ENCODE measurements around the gene GLP2R. TPM values are rescaled to one million over a fixed set of nuclear protein-coding genes. Genes with fewer than 3 reads are reported as not detected.

The GLP2R gene
- total RNA-seq, 1 experiment from 2014 or later = not detected

DNA sequence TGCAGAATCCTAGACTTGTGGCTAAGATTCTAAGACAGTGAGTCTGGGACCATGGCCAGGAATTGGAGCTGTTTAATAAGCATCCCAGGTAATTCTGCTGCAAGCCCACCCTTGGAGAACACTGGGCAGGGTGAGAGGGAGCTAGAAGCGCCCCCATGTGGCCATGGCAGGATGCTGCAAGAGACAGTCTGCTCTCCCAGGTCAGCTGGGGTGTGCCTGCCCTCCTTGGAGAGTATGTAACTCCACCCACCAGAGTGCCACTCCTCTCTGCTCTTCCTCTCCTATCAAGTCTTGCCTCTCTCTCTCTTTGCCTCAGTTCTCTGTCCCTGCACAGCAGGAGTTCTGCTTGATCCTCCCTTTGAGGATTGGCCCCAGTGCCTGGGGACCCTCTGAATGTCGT lies 64.4 kb downstream of the GLP2R start:
- peak; percentile 51 for DNase-seq (ENCODE audit: low spot score)
- BruUV-seq (replicated peaks) = no TSS peak

DNA sequence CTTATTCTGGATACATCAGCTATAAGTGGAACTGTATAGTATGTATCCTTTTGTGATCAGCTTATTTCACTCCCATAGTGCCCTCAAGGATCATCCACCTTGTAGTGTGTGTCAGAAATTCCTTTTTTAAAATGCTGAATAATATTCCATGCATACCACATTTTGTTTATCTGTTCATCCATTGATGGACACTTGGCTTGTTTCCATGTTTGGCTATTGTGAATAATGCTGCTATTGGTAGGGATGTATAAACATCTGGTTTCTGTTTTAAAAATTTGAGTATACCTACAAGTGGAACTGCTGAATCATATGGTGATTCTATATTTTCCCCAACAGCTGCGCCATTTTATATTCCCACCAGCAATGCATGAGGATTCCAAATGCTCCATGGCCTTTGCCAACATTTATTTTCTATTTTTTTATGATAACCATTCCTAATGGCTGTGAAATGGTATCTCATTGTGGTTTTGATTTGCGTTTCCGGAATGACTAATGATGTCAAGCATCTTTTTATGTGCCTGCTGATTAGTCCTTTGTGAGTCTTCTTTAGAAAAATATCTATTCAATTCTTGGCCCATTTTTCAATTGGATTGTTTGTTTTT lies 67.8 kb downstream of the GLP2R start:
- H3K27ac ChIP-seq (ENCODE audit: low read depth, low read length, poor library complexity, severe bottlenecking) = no peak overlapping the region
- no TSS peak for BruUV-seq (replicated peaks)
- ChIA-PET CTCF (no interaction called here), POLR2A (ENCODE audit: low non-redundant PET) (no interaction called here)
- H3K36me3 ChIP-seq (ENCODE audit: insufficient read depth, low read length, poor library complexity, severe bottlenecking) = no peaks in the 10 kb centered on the region
- DNase-seq (ENCODE audit: low spot score) = peak; percentile 52
- H3K9me3 ChIP-seq (ENCODE audit: low read depth, low read length, poor library complexity, severe bottlenecking) = no peaks in the 10 kb centered on the region
- H3K4me1 ChIP-seq (ENCODE audit: insufficient read depth, low read length, poor library complexity, severe bottlenecking) = no peaks in the 10 kb centered on the region
- H3K27me3 ChIP-seq (replicated peaks; ENCODE audit: insufficient read depth, low read depth, low read length, poor library complexity) = peaks cover 42% of the 10 kb centered on the region
- intact Hi-C loops (cut with micrococcal nuclease; ENCODE audit: unreplicated experiment) = loop anchor here (10.0 kb wide), 1 partner anchor 169 kb away; no protein-coding TSS in a partner anchor
- TF ChIP-seq, protein P1, sequence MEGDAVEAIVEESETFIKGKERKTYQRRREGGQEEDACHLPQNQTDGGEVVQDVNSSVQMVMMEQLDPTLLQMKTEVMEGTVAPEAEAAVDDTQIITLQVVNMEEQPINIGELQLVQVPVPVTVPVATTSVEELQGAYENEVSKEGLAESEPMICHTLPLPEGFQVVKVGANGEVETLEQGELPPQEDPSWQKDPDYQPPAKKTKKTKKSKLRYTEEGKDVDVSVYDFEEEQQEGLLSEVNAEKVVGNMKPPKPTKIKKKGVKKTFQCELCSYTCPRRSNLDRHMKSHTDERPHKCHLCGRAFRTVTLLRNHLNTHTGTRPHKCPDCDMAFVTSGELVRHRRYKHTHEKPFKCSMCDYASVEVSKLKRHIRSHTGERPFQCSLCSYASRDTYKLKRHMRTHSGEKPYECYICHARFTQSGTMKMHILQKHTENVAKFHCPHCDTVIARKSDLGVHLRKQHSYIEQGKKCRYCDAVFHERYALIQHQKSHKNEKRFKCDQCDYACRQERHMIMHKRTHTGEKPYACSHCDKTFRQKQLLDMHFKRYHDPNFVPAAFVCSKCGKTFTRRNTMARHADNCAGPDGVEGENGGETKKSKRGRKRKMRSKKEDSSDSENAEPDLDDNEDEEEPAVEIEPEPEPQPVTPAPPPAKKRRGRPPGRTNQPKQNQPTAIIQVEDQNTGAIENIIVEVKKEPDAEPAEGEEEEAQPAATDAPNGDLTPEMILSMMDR (conservative IDR thresholded peaks at IDR 0.05; ENCODE audit: low read depth, low read length) = no peak
- no peak for TF ChIP-seq EZH2 (IDR thresholded peaks at IDR 0.05; ENCODE audit: borderline replicate concordance, low read depth, low read length, poor library complexity, severe bottlenecking)
- H3K4me3 ChIP-seq (ENCODE audit: low read depth, low read length, poor library complexity, severe bottlenecking) = no peak overlapping the region

More for the DNA sequence above, 64.4 kb downstream of the GLP2R start:
- Histone ChIP-seq H3K27me3 (replicated peaks; ENCODE audit: insufficient read depth, low read depth, low read length, poor library complexity) (peaks cover 24% of the 10 kb centered on the region), H3K4me1 (ENCODE audit: insufficient read depth, low read length, poor library complexity, severe bottlenecking) (no peaks in the 10 kb centered on the region), H3K27ac (ENCODE audit: low read depth, low read length, poor library complexity, severe bottlenecking) (no peak overlapping the region), H3K9me3 (ENCODE audit: low read depth, low read length, poor library complexity, severe bottlenecking) (no peaks in the 10 kb centered on the region), H3K36me3 (ENCODE audit: insufficient read depth, low read length, poor library complexity, severe bottlenecking) (no peaks in the 10 kb centered on the region), H3K4me3 (ENCODE audit: low read depth, low read length, poor library complexity, severe bottlenecking) (no peak overlapping the region)
- TF ChIP-seq, protein P1 (conservative IDR thresholded peaks at IDR 0.05; ENCODE audit: low read depth, low read length) = peak; percentile 77
- no peak for TF ChIP-seq EZH2 (IDR thresholded peaks at IDR 0.05; ENCODE audit: borderline replicate concordance, low read depth, low read length, poor library complexity, severe bottlenecking)
- intact Hi-C loops (cut with micrococcal nuclease; ENCODE audit: unreplicated experiment) = loop anchor here (10.0 kb wide), 1 partner anchor 165 kb away; no protein-coding TSS in a partner anchor
- POLR2A ChIA-PET (ENCODE audit: low non-redundant PET) = no interaction called here
- CTCF ChIA-PET = interaction anchor here (0.5 kb wide), 1 partner anchor 33 kb away, joined by 5 read pairs; no protein-coding TSS in a partner anchor

DNA sequence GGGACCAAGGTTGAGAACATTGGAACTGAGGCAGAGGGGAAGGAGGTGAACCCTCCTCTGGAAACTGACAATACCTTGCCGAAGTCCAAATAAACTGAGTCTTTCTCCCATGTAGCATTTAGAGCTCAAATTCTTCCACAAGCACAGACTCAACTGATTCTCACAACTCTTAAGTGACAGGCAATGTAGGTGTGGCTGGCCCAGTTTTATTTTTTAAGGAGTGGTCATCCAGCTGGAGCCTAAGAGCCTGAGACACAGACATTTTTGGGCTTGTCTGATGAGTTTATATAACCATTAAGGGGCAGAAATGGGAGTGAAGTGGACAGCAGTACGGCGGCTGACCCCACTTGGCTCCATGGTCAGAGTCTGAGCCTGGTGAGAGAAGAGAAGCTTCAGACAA lies 68.5 kb downstream of the GLP2R start:
- Histone ChIP-seq H3K4me1 (ENCODE audit: insufficient read depth, low read length, poor library complexity, severe bottlenecking) (no peaks in the 10 kb centered on the region), H3K36me3 (ENCODE audit: insufficient read depth, low read length, poor library complexity, severe bottlenecking) (no peaks in the 10 kb centered on the region), H3K27me3 (replicated peaks; ENCODE audit: insufficient read depth, low read depth, low read length, poor library complexity) (peaks cover 40% of the 10 kb centered on the region), H3K4me3 (ENCODE audit: low read depth, low read length, poor library complexity, severe bottlenecking) (no peak overlapping the region), H3K9me3 (ENCODE audit: low read depth, low read length, poor library complexity, severe bottlenecking) (no peaks in the 10 kb centered on the region), H3K27ac (ENCODE audit: low read depth, low read length, poor library complexity, severe bottlenecking) (no peak overlapping the region)
- no TSS peak for BruUV-seq (replicated peaks)
- CTCF ChIA-PET = no interaction called here
- no peak for DNase-seq (ENCODE audit: low spot score)
- TF ChIP-seq, protein P1 (conservative IDR thresholded peaks at IDR 0.05; ENCODE audit: low read depth, low read length) = no peak
- TF ChIP-seq EZH2 (IDR thresholded peaks at IDR 0.05; ENCODE audit: borderline replicate concordance, low read depth, low read length, poor library complexity, severe bottlenecking) = no peak
- POLR2A ChIA-PET (ENCODE audit: low non-redundant PET) = no interaction called here
- intact Hi-C loops (cut with micrococcal nuclease; ENCODE audit: unreplicated experiment) = loop anchor here (10.0 kb wide), 1 partner anchor 169 kb away; no protein-coding TSS in a partner anchor

All from A673 (cell line).